Naive thymus-derived CD8-positive, alpha-beta T cell (primary cell): ENCODE data around the gene NTM. TPM values are rescaled to one million over a fixed set of nuclear protein-coding genes. Genes with fewer than 3 reads are reported as not detected.

Source experiments
- ATAC-seq, 2 donors: fragments of 150-1000 bp; cut with Tn5 transposase in 1 of 2; sonication (Bioruptor Pico), chemical (Tn5 transposase) in 1 of 2; 1 replicate in 1 of 2; 2 replicates in 1 of 2; pipeline ENCODE4 v1.10.0; 2021; ENCODE audit warnings: mild to moderate bottlenecking in 2 of 2, moderate library complexity in 2 of 2
- POLR2A ChIA-PET: fragments of 350-600 bp; sonication (Branson Sonifier 250); formaldehyde crosslinking; loops from one replicate; lab custom pipeline; 2021; ENCODE audit warnings: antibody characterized with exemption; lab: Charles Lee
- DNase-seq, 10 donors: peaks; one replicate each; pipeline versions ENCODE4 v3.0.0 to v3.0.0-alpha.2; 2020 to 2022
- H3K27ac Mint-ChIP-seq, 10 donors: one replicate each; pipeline ENCODE4 v1.8.0; 2020 to 2022; ENCODE audit warnings: mild to moderate bottlenecking in 10 of 10, mixed read lengths in 10 of 10, moderate library complexity in 4 of 10, inconsistent platforms in 1 of 10
- H3K27me3 Mint-ChIP-seq, 5 donors: one replicate each; pipeline ENCODE4 v1.8.0; 2021 to 2022; ENCODE audit warnings: mixed read lengths in 5 of 5
- H3K36me3 Mint-ChIP-seq, 3 donors: one replicate each; pipeline ENCODE4 v1.8.0; 2020 to 2022; ENCODE audit warnings: mixed read lengths in 3 of 3, mild to moderate bottlenecking in 2 of 3, inconsistent platforms in 1 of 3
- H3K4me1 Mint-ChIP-seq, 4 donors: one replicate each; pipeline ENCODE4 v1.8.0; 2021 to 2022; ENCODE audit warnings: mixed read lengths in 4 of 4
- H3K4me3 Mint-ChIP-seq, 10 donors: one replicate each; pipeline ENCODE4 v1.8.0; 2020 to 2022; ENCODE audit warnings: mild to moderate bottlenecking in 10 of 10, mixed read lengths in 10 of 10, moderate library complexity in 6 of 10, inconsistent platforms in 1 of 10
- H3K9me3 Mint-ChIP-seq, 9 donors: one replicate each; pipeline ENCODE4 v1.8.0; 2020 to 2022; ENCODE audit warnings: mixed read lengths in 9 of 9, mild to moderate bottlenecking in 3 of 9, inconsistent platforms in 1 of 9, moderate library complexity in 1 of 9
- polyA plus RNA-seq, 3 donors: library from polyadenylated mRNA; unstranded; fragments of 300-500 nt; fragmentation: Illumina TruSeq; gene quantifications; one replicate each; pipeline ENCODE4 v1.2.3, GENCODE V29; 2021
- total RNA-seq, 8 experiments: library from RNA in 2 of 8; stranded (reverse) in 2 of 8; gene quantifications; one replicate each; pipeline ENCODE4 v1.2.3 and lab custom pipeline; 2021 to 2026

NTM gene
- total and polyA plus RNA-seq, 5 experiments from 2014 or later: not detected

- peaks cover 0 to 13% (median 2%) of the 10 kb centered on the region in 9 donors for H3K9me3 Mint-ChIP-seq
- no peak overlapping the region for H3K4me3 Mint-ChIP-seq
- DNase-seq (no peak), ATAC-seq (no peak)
- H3K4me1 Mint-ChIP-seq: peaks cover 0 to 2% (median 0%) of the 10 kb centered on the region in 4 donors
- no peaks in the 10 kb centered on the region for H3K27me3 Mint-ChIP-seq
- H3K27ac Mint-ChIP-seq: no peak overlapping the region
- POLR2A ChIA-PET: no interaction called here
- peaks cover 0 to 4% (median 0%) of the 10 kb centered on the region in 3 donors for H3K36me3 Mint-ChIP-seq
Observed at GRCh38 chr11:132237781-132238180, 867.4 kb downstream of the NTM start.

GRCh38 chr11:132238331-132238866 lies 868.0 kb downstream of the NTM start:
- H3K4me3 Mint-ChIP-seq: no peak overlapping the region
- peaks cover 0 to 2% (median 0%) of the 10 kb centered on the region in 4 donors for H3K4me1 Mint-ChIP-seq
- H3K27me3 Mint-ChIP-seq: no peaks in the 10 kb centered on the region
- DNase-seq: no peak
- peaks cover 0 to 13% (median 2%) of the 10 kb centered on the region in 9 donors for H3K9me3 Mint-ChIP-seq
- no peak overlapping the region for H3K27ac Mint-ChIP-seq
- POLR2A ChIA-PET: no interaction called here
- peaks cover 0 to 4% (median 0%) of the 10 kb centered on the region in 3 donors for H3K36me3 Mint-ChIP-seq
- no peak for ATAC-seq

- ATAC-seq (no peak), DNase-seq (no peak)
- H3K27ac Mint-ChIP-seq: no peak overlapping the region
- H3K9me3 Mint-ChIP-seq: peaks cover 0 to 7% (median 0%) of the 10 kb centered on the region in 9 donors
- H3K27me3 Mint-ChIP-seq: no peaks in the 10 kb centered on the region
- peaks cover 0 to 4% (median 0%) of the 10 kb centered on the region in 3 donors for H3K36me3 Mint-ChIP-seq
- peaks cover 0 to 2% (median 0%) of the 10 kb centered on the region in 4 donors for H3K4me1 Mint-ChIP-seq
- POLR2A ChIA-PET: no interaction called here
- H3K4me3 Mint-ChIP-seq: no peak overlapping the region
Observed at GRCh38 chr11:132240374-132240773, 870.0 kb downstream of the NTM start.

- Mint-ChIP-seq H3K9me3 (peaks cover 0 to 2% (median 0%) of the 10 kb centered on the region in 9 donors), H3K4me1 (peaks cover 0 to 2% (median 0%) of the 10 kb centered on the region in 4 donors), H3K36me3 (no peaks in the 10 kb centered on the region), H3K27me3 (peaks cover 0 to 2% (median 0%) of the 10 kb centered on the region in 5 donors), H3K4me3 (no peak overlapping the region), H3K27ac (no peak overlapping the region)
- POLR2A ChIA-PET: no interaction called here
- DNase-seq: no peak
- ATAC-seq: no peak
Observed at GRCh38 chr11:132242632-132243031, 872.2 kb downstream of the NTM start.

- no peaks in the 10 kb centered on the region for H3K36me3 Mint-ChIP-seq
- H3K9me3 Mint-ChIP-seq: peaks cover 0 to 4% (median 0%) of the 10 kb centered on the region in 9 donors
- ATAC-seq: no peak
- H3K4me3 Mint-ChIP-seq: no peak overlapping the region
- H3K27ac Mint-ChIP-seq: no peak overlapping the region
- DNase-seq: no peak
- POLR2A ChIA-PET: no interaction called here
- H3K4me1 Mint-ChIP-seq: no peaks in the 10 kb centered on the region
- H3K27me3 Mint-ChIP-seq: peaks cover 0 to 2% (median 0%) of the 10 kb centered on the region in 5 donors
Observed at GRCh38 chr11:132244846-132245245, 874.4 kb downstream of the NTM start.

GRCh38 chr11:132245403-132246385 lies 875.3 kb downstream of the NTM start:
- Mint-ChIP-seq H3K27me3 (peaks cover 0 to 2% (median 0%) of the 10 kb centered on the region in 5 donors), H3K9me3 (peaks cover 0 to 4% (median 0%) of the 10 kb centered on the region in 9 donors), H3K4me3 (no peak overlapping the region), H3K36me3 (no peaks in the 10 kb centered on the region), H3K4me1 (no peaks in the 10 kb centered on the region), H3K27ac (no peak overlapping the region)
- POLR2A ChIA-PET: no interaction called here
- DNase-seq: no peak
- no peak for ATAC-seq

- no peak overlapping the region for H3K27ac Mint-ChIP-seq
- H3K4me3 Mint-ChIP-seq: no peak overlapping the region
- H3K36me3 Mint-ChIP-seq: no peaks in the 10 kb centered on the region
- H3K4me1 Mint-ChIP-seq: no peaks in the 10 kb centered on the region
- peaks cover 0 to 4% (median 0%) of the 10 kb centered on the region in 9 donors for H3K9me3 Mint-ChIP-seq
- POLR2A ChIA-PET: no interaction called here
- H3K27me3 Mint-ChIP-seq: peaks cover 0 to 3% (median 0%) of the 10 kb centered on the region in 5 donors
- DNase-seq (no peak), ATAC-seq (no peak)
Observed at GRCh38 chr11:132248580-132248979, 878.2 kb downstream of the NTM start.

- Mint-ChIP-seq H3K36me3 (no peaks in the 10 kb centered on the region), H3K4me3 (no peak overlapping the region), H3K4me1 (no peaks in the 10 kb centered on the region), H3K9me3 (peaks cover 0 to 4% (median 0%) of the 10 kb centered on the region in 9 donors), H3K27me3 (peaks cover 0 to 3% (median 0%) of the 10 kb centered on the region in 5 donors), H3K27ac (no peak overlapping the region)
- ATAC-seq (no peak), DNase-seq (no peak)
- POLR2A ChIA-PET: no interaction called here
Observed at GRCh38 chr11:132249256-132249655, 878.8 kb downstream of the NTM start.

- H3K4me1 Mint-ChIP-seq: no peaks in the 10 kb centered on the region
- H3K27ac Mint-ChIP-seq: no peak overlapping the region
- H3K4me3 Mint-ChIP-seq: no peak overlapping the region
- H3K36me3 Mint-ChIP-seq: no peaks in the 10 kb centered on the region
- peaks cover 0 to 4% (median 0%) of the 10 kb centered on the region in 9 donors for H3K9me3 Mint-ChIP-seq
- H3K27me3 Mint-ChIP-seq: peaks cover 0 to 3% (median 0%) of the 10 kb centered on the region in 5 donors
- POLR2A ChIA-PET: no interaction called here
- DNase-seq: no peak
- ATAC-seq: no peak
Observed at GRCh38 chr11:132251061-132251460, 880.6 kb downstream of the NTM start.

- peaks cover 0 to 4% (median 0%) of the 10 kb centered on the region in 9 donors for H3K9me3 Mint-ChIP-seq
- no peak for DNase-seq
- H3K27ac Mint-ChIP-seq: no peak overlapping the region
- ATAC-seq: no peak
- H3K4me1 Mint-ChIP-seq: no peaks in the 10 kb centered on the region
- H3K27me3 Mint-ChIP-seq: peaks cover 0 to 3% (median 0%) of the 10 kb centered on the region in 5 donors
- POLR2A ChIA-PET: no interaction called here
- H3K36me3 Mint-ChIP-seq: no peaks in the 10 kb centered on the region
- H3K4me3 Mint-ChIP-seq: no peak overlapping the region
Observed at GRCh38 chr11:132253469-132254264, 883.3 kb downstream of the NTM start.

- Mint-ChIP-seq H3K9me3 (peaks cover 0 to 4% (median 0%) of the 10 kb centered on the region in 9 donors), H3K27ac (no peak overlapping the region), H3K4me3 (no peak overlapping the region), H3K4me1 (no peaks in the 10 kb centered on the region), H3K27me3 (peaks cover 0 to 3% (median 0%) of the 10 kb centered on the region in 5 donors), H3K36me3 (no peaks in the 10 kb centered on the region)
- no peak for DNase-seq
- POLR2A ChIA-PET: no interaction called here
- no peak for ATAC-seq
Observed at GRCh38 chr11:132254906-132255305, 884.5 kb downstream of the NTM start.

GRCh38 chr11:132256528-132257279 lies 886.3 kb downstream of the NTM start:
- Mint-ChIP-seq H3K4me3 (no peak overlapping the region), H3K27me3 (peaks cover 0 to 3% (median 0%) of the 10 kb centered on the region in 5 donors), H3K9me3 (peaks cover 0 to 2% (median 0%) of the 10 kb centered on the region in 9 donors), H3K4me1 (no peaks in the 10 kb centered on the region), H3K27ac (no peak overlapping the region), H3K36me3 (no peaks in the 10 kb centered on the region)
- ATAC-seq: no peak
- no peak for DNase-seq
- POLR2A ChIA-PET: no interaction called here
